ENCODE results near the gene SCYL3.
"Not testable (repeated sequence)": the region's sequence is repeated elsewhere in the genome, so short reads cannot be mapped to it uniquely, and the experiment has no call there.

SCYL3 gene

GRCh38 chr1:169869426-169869825 is 24.3 kb downstream of the SCYL3 start:
- DNase-seq: no peak

GRCh38 chr1:169868978-169869377 is 24.7 kb downstream of the SCYL3 start:
- no peak for DNase-seq

- no peak for DNase-seq
Observed at GRCh38 chr1:169867012-169867675, 26.6 kb downstream of the SCYL3 start.

- no peak for DNase-seq
Observed at GRCh38 chr1:169866577-169866976, 27.1 kb downstream of the SCYL3 start.

- DNase-seq: not testable (repeated sequence)
Observed at GRCh38 chr1:169864531-169864930, 29.2 kb downstream of the SCYL3 start.

GRCh38 chr1:169860750-169861149 is 32.9 kb downstream of the SCYL3 start:
- DNase-seq: no peak

GRCh38 chr1:169860187-169860586 is 33.5 kb downstream of the SCYL3 start:
- DNase-seq: no peak

- no peak for DNase-seq
Observed at GRCh38 chr1:169859001-169859400, 34.7 kb downstream of the SCYL3 start.

- no peak for DNase-seq
Observed at GRCh38 chr1:169858467-169858866, 35.2 kb downstream of the SCYL3 start.

GRCh38 chr1:169853341-169853740 is 40.4 kb downstream of the SCYL3 start:
- no peak for DNase-seq

- DNase-seq: no peak
Observed at GRCh38 chr1:169849346-169850022, 44.2 kb downstream of the SCYL3 start.

GRCh38 chr1:169848456-169848855 is 45.2 kb downstream of the SCYL3 start:
- DNase-seq: no peak

GRCh38 chr1:169844941-169845608 is 48.6 kb downstream of the SCYL3 start:
- DNase-seq: no peak

- DNase-seq: no peak
Observed at GRCh38 chr1:169838942-169839341, 54.8 kb downstream of the SCYL3 start.

GRCh38 chr1:169836198-169836597 is 57.5 kb downstream of the SCYL3 start:
- no peak for DNase-seq

- DNase-seq: no peak
Observed at GRCh38 chr1:169835647-169836046, 58.0 kb downstream of the SCYL3 start.

GRCh38 chr1:169834869-169835268 is 58.8 kb downstream of the SCYL3 start:
- no peak for DNase-seq

GRCh38 chr1:169833179-169833901 is 60.4 kb downstream of the SCYL3 start:
- DNase-seq: no peak

- no peak for DNase-seq
Observed at GRCh38 chr1:169829671-169830070, 64.0 kb downstream of the SCYL3 start.

GRCh38 chr1:169824153-169824552 is 69.5 kb downstream of the SCYL3 start:
- DNase-seq: no peak

- DNase-seq: no peak
Observed at GRCh38 chr1:169821500-169821899, 72.2 kb downstream of the SCYL3 start.

GRCh38 chr1:169816617-169817016 is 77.1 kb downstream of the SCYL3 start:
- no peak for DNase-seq

- no peak for DNase-seq
Observed at GRCh38 chr1:169814265-169814664, 79.4 kb downstream of the SCYL3 start.

- no peak for DNase-seq
Observed at GRCh38 chr1:169812131-169812530, 81.6 kb downstream of the SCYL3 start.
